Skin of body (tissue), 2 donors: ENCODE results near the gene HKDC1. TPM values are rescaled to one million over a fixed set of nuclear protein-coding genes. Genes with fewer than 3 reads are reported as not detected.

Experiments
- DNase-seq: peaks from one replicate; lab custom pipeline; 2025; lab: John Stamatoyannopoulos, UW
- total RNA-seq: library from RNA; depleted of rRNA; stranded (reverse); fragments of >200 nt; gene quantifications from one replicate; pipeline ENCODE4 v1.2.3, GENCODE V29; 2014

Gene HKDC1
- total RNA-seq, 1 donor from 2014 or later, result 0.10 TPM

GRCh38 chr10:69215405-69216171, 4.5 kb upstream of the HKDC1 start:
- DNase-seq, result no peak

- DNase-seq, result no peak
Measured at GRCh38 chr10:69216577-69217118, 3.5 kb upstream of the HKDC1 start.

GRCh38 chr10:69217119-69217754, 2.9 kb upstream of the HKDC1 start:
- no peak for DNase-seq

- no peak for DNase-seq
Measured at GRCh38 chr10:69218831-69219230, 1.3 kb upstream of the HKDC1 start.

GRCh38 chr10:69220507-69220906, 375 bp downstream of the HKDC1 start:
- no peak for DNase-seq

- no peak for DNase-seq
Measured at GRCh38 chr10:69222157-69223027, 2.3 kb downstream of the HKDC1 start.

GRCh38 chr10:69223028-69223342, 2.9 kb downstream of the HKDC1 start:
- DNase-seq, result no peak

GRCh38 chr10:69224862-69225657, 4.9 kb downstream of the HKDC1 start:
- DNase-seq, result no peak

- no peak for DNase-seq
Measured at GRCh38 chr10:69225681-69226080, 5.5 kb downstream of the HKDC1 start.

- DNase-seq, result no peak
Measured at GRCh38 chr10:69226919-69227450, 6.9 kb downstream of the HKDC1 start.

GRCh38 chr10:69228151-69228550, 8.0 kb downstream of the HKDC1 start:
- no peak for DNase-seq

- DNase-seq, result no peak
Measured at GRCh38 chr10:69229616-69229916, 9.4 kb downstream of the HKDC1 start.

GRCh38 chr10:69230128-69230527, 10.0 kb downstream of the HKDC1 start:
- DNase-seq, result no peak

- no peak for DNase-seq
Measured at GRCh38 chr10:69232252-69232651, 12.1 kb downstream of the HKDC1 start.

GRCh38 chr10:69232736-69233480, 12.8 kb downstream of the HKDC1 start:
- no peak for DNase-seq

- no peak for DNase-seq
Measured at GRCh38 chr10:69234447-69234846, 14.3 kb downstream of the HKDC1 start.

- DNase-seq, result peak; percentile 66
Measured at GRCh38 chr10:69237528-69238159, 17.5 kb downstream of the HKDC1 start.

GRCh38 chr10:69239136-69239535, 19.0 kb downstream of the HKDC1 start:
- DNase-seq, result no peak

- no peak for DNase-seq
Measured at GRCh38 chr10:69239816-69240434, 19.8 kb downstream of the HKDC1 start.
